Dedifferentiated amniotic fluid mesenchymal stem cell (primary cell): ENCODE results near the gene ZFX.
A peak's percentile ranks its signal among the peaks of the same experiment; 100 is the strongest.

Source experiments
- DNase-seq: peaks from one replicate; pipeline ENCODE4 v3.0.0-alpha.2; 2016; ENCODE audit errors: extremely low spot score

The ZFX gene

DNA sequence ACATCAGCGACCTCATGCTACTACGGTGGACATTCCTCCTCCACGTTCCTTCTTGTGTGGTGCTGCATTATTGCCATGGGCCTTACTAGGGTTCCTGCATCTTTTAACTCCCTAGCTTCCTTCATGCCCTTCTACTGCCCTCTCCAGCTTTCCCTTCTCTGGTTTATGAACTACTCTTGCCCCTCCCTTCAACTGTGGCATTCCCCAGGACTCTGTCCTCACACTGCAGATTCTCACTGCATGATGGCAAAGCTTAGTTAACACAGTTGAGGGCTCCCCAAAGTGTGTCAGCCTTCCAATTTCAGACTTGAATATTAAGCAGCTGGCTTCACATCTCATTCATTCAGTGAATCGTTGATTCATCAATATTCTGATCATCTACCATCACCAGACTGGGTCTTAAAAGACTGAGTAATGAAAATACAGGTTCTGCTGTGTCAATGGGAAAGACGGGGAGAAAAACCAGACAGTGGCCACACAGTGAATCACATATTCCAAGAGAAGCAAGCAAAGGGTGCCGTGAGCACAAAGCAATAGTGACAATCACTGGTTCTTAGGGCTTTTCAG lies 53.0 kb downstream of the ZFX start:
- DNase-seq, result no peak

DNA sequence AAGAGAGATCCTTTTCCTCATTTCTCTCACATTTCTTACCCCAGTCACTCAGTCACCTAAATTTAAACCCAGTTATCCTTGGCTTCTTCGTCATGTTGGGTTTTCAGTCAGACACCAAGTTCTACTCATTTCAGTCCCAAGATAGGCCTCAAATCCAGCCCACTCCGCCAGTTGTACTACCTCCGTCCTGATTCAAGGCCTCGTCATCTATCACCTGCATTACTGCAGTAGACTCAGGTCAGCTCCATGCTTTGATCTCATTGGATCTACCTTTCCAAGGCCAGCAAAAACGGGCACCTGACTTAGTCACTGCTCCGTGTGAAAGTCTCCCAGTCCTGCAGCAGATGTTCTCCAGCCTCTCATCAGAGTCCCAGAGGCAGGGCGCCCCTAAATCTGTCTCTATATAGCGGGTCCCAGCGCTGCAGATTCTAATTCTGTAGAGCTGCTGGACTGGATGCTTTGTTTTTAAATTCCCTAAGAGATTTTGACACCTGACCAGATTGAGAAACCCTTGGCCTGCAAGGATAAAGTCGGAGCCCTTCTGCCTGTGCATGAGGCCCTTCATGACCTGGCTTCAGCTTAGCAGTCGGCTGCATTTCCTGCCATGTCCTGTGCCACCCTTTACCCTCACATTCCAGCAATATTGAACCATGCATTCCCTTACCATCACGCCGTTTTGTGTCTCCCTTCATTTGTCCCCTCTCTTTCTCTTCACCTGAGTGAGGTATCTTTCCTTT lies 53.7 kb downstream of the ZFX start:
- DNase-seq, result no peak

DNA sequence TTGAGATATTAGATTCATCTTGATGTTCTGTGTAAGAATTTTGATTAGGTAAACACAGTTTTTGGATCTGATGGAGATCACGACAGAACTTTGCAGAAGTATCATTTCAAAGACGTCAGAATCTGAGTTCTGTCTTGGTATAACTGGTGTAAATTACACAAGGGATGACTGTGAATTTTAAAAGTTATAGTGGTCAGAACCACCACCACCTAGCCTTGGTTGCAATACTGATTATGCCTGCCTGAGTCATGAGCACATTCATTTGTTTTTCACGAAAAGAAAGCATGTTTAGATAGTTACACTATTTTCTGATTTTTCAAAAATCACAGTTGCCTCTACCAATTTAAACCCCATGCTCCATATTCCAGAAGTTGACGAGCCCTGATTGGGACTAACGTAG lies 54.8 kb downstream of the ZFX start:
- no peak for DNase-seq

DNA sequence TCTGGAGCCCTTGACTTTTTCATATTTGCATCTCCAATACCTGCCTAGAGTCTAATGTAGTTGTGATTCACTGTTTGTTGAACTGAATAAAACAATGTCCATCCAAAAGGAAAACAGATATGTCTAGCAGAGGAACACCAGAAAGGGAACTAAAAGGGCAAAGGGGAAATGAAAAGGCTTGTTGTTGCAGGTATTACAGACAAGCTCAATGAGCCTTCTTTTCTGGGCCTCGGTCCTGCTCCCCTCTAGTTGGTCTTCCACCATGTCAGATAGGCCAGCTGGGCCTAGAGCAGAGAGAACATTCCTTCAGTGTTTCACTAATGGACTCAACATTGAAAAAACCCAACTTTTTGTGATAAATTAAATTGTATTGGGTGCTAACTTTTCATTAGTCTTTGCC lies 55.4 kb downstream of the ZFX start:
- DNase-seq, result no peak

DNA sequence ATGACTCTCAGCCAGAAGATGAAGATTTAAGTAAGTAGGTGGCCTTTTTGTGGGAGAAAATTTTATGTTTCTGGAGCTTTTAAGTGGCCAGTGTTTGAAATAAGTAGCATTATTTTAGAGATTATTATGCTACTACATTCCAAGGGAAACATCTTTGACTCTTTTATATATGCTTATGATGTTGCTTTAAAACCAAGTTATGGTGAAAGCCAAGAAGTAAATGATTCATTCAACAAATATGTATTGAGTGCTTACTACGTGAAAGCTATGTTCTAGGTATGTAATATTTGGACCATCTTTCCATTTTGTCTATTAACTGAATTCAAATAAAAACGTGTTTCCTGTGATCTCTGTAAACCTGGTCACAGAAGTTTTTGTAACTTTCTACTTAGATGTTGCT lies 58.3 kb downstream of the ZFX start:
- DNase-seq, result no peak

DNA sequence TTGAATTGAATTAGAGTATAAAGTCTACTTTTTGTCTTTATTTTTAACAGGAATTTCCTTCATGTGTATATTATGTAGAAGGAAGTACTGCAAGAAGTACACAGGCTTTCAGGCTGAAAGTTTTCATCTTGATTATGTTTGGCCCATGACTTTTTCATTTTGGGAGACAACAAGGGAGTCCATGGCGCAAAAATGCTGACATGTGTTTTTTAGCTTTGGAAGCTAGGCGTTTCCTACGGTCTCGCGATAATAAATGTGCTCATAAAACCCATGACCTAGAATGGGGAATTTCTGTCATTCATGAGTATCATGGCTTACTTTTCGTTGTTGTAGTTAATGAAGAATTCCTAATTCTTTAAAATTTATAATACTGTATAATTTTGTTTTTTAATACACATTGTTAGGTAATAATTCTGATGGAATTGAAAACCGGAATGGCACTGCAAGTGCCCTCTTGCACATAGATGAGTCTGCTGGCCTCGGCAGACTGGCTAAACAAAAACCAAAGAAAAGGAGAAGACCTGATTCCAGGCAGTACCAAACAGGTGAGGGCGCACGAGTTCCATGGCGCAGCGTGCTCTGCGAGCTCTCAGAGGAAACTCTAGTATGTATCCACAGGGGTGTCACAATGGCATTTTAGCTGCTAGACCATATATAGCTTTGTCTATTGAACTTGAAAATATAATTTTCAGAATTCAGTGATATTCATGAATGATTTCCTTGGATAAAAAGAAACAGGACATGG lies 59.1 kb downstream of the ZFX start:
- DNase-seq, result no peak

DNA sequence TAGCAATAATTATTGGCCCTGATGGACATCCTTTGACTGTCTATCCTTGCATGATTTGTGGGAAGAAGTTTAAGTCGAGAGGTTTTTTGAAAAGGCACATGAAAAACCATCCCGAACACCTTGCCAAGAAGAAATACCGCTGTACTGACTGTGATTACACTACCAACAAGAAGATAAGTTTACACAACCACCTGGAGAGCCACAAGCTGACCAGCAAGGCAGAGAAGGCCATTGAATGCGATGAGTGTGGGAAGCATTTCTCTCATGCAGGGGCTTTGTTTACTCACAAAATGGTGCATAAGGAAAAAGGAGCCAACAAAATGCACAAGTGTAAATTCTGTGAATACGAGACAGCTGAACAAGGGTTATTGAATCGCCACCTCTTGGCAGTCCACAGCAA lies 60.7 kb downstream of the ZFX start:
- DNase-seq, result no peak

DNA sequence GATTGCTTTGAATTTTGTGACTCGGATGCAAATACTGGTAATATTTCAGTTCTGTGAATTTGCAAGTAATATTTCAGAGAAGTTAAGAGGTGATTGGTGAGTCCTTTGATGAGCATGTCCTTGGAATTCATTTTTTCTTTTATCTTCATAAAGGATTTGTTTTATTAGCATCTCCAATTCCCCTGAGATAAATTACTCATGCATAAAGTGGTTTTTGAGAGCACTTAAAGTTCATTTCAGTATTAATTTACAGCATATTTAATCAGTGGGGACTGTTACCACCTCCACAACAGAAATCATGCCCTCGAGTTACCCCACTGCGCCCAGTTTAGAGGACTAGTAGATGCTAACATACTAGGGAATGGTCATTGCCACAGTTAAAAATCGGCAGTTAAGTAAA lies 65.0 kb downstream of the ZFX start:
- DNase-seq, result no peak

DNA sequence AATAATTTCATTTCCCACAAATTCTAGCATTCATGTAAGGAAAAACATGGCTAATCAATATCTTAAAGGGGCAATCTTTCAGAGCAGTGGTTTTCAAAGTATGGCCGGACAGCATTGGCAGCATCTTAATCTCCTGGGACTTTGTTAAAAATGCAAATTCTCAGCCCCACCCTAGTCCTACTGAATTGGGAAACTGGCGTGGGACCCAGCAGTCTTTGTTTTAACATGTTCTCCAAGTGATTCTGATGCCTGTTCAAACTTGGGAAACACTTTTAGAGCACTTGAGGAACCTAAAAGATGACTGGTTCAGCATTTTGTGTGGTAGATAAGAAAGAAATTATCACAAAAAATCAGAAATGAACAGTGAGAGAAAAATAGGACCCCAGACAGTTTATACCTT lies 65.7 kb downstream of the ZFX start:
- no peak for DNase-seq

DNA sequence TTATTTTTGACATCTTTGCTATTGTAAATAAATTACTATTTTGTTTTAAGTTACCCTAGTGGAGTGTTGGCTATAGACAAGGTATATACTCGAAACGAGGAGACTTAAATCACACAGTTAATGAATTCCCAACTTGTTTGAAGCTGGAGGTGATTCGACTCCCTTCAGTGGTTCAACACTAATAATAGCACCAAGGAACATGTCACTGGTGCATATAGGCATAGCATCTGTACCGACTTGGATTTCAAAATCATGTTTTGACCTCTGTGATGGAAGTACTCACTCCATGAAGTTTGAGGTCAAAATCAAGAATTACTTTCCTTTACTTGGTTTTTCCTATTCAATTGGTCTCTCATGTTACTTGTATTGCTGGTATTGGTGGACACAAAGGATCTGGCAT lies 66.5 kb downstream of the ZFX start:
- DNase-seq, result no peak

DNA sequence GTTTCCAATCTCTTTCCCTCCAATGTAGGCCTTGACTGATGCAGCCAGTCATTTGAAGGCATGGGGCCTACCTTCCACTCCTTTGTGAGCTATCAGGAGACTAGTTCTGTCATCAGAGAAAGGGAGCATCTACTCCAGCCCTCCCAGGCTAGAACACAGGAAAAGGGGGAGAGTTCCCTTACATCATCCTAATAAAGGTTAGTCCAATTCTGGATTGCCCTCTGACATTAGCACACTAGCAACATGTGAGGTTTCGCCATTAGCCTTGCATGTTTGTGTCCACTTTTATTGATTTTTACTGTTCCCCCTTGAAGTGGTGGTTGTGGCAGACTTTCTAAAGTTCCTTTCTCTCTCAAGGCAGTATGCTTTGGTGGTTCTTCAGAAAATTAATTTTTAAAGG lies 67.3 kb downstream of the ZFX start:
- no peak for DNase-seq

DNA sequence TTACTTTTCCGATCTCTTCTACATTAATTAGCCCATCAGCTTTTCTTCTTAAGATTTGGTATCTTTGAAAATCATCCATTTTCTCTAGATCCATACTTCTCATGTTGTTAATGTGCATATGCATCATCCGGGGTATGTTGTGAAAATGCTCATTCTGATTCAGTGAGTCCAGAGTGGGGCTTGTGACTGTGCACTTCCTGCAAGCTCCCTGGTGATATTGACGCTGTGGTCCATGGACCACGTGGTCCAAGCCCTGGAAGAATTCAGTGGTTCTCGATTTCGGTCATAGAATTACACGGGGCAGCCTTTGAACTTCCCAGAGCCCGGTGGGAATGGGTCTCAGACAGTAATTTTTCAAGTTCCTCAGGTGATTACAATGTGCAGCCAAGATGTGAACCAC lies 69.8 kb downstream of the ZFX start:
- DNase-seq, result no peak

DNA sequence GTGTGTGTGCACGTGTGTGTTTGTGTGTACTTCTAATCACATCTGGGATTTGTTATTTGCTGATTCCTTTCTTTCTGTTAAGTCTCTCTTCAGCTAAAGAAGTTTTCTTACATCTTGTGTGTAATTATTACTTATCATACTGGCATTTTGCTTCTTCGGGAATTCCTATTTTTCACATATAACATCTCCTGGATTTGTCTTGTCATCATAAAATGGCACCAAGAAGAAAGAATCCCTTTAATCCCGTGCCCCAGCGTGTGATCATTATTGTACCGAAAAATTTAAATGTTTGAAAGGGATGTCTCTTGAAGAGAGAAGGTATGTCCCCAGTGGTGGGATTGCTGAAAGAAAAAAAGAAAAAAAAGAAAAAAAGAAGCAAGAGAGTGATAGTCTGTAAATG lies 72.3 kb downstream of the ZFX start:
- DNase-seq, result no peak

DNA sequence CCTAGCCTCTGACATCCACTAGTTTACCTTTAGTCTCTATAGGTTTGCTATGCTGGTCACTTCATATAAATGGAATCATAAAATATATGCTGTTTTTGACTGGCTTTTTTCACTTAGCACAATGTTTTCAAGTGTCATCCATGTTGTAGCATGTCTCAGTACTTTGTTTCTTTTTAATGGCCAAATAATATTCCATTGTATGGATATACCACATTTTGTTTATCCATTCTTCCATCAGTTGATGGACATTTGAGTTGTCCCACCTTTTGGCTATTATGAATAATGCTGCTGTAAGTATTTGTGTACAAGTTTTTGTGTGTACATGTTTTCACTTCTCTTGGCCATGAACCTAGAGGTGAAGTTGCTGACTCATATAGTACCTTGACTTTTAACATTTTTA lies 75.7 kb downstream of the ZFX start:
- DNase-seq, result no peak

DNA sequence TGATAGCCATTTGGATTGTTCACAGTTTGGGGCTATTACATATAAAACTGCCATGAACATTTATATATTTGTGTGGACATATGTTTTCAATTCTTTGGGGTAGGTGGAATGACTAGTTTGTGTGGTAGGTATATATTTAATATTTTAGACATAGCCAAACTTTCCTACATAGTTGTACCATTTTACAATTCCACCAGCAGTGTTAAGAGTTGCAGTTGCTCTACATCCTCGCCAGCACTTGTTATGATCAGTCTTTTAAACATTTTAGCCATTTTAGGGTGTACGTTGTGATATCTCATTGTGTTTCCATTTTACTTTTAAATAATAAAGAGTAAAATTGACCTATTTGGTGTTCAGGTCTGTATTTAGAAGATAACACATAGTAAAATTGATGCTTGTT lies 76.6 kb downstream of the ZFX start:
- no peak for DNase-seq

DNA sequence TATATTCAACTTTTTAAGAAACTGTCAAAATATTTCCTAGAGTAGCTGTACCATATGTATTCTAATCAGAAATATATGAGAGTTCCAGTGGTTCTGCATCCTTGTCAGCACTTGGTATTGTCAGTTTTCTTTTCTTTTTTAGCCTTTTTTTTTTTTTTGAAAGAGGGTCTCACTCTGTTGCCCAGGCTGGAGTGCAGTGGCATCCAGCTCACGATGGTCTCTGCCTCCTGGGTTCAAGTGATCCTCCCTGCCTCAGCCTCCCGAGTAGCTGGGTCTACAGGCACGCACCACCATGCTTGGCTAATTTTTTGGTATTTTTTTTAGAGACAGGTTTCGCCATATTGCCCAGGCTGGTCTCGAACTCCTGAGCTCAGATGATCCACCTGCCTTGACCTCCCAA lies 79.1 kb downstream of the ZFX start:
- DNase-seq, result no peak

DNA sequence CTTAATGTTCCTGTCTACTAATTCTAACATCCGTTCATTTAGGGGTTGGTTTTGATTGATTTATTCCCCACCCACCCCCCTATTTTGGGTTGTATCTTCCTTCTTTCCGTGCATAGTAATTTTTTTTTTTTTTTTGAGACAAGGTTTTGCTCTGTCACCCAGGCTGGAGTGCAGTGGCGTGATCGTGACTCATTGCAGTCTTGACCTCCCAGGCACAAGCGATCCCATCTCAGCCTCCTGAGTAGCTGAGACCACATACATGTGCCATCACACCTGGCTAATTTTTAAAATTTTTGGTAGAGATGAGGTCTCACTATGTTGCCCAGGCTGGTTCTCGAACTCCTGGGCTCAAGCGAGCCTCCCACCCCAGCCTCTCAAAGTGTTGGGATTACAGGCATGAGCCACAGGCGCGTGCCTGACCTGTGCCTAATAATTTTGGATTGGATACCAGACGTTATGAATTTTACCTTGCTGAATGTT lies 79.9 kb downstream of the ZFX start:
- DNase-seq, result no peak

DNA sequence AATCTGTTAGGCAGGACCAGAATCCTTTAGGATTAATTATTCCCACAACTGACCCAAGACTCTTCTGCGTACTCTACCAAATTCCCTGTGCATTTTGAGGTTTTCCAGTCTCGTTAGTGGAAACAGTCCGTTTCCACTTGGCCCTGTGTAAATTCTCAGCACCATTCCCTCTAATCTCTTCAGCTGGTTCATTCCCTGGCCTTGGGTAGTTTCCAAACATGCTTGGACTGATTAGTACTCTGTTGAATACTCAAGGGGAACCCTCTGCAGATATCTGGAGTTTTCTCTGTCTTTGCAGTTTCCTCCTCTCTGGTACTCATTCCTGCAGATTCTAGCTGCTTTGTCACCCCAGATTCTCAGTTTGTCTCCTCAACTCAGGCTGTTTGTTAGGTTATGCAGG lies 80.4 kb downstream of the ZFX start:
- no peak for DNase-seq

DNA sequence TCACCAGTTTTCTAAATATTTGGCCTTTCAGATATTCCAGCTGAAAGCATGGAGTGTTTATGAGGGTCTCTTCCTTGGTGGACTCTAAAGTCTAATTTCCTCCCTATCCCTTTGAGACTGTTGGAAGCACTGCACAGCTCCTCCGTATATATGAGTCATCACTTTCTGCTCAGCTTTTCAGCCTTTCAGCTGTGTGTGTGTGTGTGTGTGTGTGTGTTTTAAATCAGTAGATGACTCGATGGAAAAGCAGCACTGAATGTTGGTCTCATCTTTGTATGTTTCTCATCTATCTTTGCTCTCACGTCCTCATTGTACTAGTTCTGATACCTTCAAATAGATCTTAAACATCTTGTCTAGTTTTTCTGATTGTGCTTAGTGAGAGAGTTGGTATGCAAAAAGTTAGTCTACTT lies 81.6 kb downstream of the ZFX start:
- peak; percentile 73 for DNase-seq

DNA sequence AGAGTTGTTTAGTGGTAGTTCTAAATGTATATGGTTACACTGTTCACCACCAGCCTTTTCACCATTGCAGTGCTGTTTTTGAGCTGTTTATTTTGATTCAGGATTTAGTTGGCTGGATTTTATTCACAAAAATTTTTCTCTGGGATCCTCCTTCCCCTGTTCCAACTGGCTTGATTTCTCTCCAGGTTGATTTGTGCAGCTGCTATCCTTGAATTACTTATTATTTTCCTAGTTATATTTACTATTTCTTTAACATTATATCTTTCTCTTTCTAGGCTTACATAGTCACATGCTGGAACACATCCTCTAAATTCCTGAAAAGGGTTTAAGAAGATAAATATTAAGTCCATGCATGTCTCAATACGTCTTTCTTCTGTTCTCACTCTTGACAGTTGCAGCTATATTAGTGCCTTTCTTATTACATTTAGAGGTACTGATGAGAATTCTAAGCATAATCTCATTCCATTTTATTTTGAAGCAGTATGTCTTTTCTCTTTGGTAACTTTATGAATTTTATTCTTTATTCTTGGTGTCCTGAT lies 82.2 kb downstream of the ZFX start:
- no peak for DNase-seq

DNA sequence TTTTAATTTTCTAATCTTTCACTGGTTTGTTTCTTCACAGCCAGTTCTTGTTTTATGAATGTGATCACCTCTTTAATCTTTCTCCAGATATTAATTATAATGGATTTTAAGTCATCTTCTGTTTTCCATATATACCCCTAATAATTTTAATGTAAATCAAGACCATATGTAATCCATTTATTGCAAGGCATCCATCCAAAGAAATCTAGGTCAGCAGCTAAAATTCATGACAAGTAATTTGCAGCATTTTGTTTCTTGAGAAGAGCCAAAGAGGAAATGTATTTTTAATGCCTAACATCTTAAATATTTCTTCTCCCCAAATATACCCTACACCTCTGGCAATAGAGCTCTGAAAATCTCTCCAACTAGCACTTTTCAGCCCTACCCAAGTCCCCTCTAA lies 83.3 kb downstream of the ZFX start:
- no peak for DNase-seq

DNA sequence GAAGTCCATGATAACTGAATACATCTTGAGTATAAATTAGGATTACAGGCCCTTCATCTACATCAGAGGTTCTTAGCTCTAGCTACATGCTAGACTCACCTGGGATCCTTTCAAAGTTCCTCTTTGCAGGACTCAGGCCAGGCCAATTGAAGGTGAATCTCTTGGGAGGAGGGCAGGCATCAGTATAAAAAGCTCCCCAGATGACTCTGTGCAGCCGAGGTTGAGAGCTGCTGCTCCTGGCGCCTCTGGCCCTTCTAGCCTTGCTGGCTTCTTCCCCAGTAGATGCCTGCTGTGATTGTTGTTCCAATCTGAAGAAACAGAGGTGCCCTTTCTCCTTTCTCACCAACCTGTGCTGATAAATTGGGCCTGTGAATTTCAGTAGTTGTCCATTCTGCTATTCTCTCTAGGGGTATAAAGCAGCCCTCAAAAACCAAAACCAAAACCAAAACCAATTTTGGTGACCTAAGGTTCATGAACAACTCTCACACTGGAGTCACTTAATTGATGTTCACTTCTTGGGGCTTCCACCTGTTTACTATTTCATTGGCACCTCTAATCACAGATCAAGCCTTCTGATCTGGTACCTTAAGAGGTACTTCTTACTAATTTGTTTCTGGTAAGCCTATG lies 85.7 kb downstream of the ZFX start:
- no peak for DNase-seq
